Measurements from ENCODE around the gene MEIS2. TPM values are rescaled to one million over a fixed set of nuclear protein-coding genes. Genes with fewer than 3 reads are reported as not detected.

Gene MEIS2
- total RNA-seq, 6 experiments from 2014 or later = 31.8 to 48.0 (median 42.8) TPM

- Mint-ChIP-seq H3K4me3 (no peak overlapping the region), H3K4me1 (ENCODE audit: low read depth) (peaks cover 57% of the 10 kb centered on the region), H3K36me3 (ENCODE audit: low read depth) (peaks cover 17% of the 10 kb centered on the region), H3K27ac (no peak overlapping the region), H3K27me3 (ENCODE audit: insufficient read depth) (peaks cover 8% of the 10 kb centered on the region), H3K9me3 (no peaks in the 10 kb centered on the region)
- DNase-seq = no peak
- TF ChIP-seq, protein P1, sequence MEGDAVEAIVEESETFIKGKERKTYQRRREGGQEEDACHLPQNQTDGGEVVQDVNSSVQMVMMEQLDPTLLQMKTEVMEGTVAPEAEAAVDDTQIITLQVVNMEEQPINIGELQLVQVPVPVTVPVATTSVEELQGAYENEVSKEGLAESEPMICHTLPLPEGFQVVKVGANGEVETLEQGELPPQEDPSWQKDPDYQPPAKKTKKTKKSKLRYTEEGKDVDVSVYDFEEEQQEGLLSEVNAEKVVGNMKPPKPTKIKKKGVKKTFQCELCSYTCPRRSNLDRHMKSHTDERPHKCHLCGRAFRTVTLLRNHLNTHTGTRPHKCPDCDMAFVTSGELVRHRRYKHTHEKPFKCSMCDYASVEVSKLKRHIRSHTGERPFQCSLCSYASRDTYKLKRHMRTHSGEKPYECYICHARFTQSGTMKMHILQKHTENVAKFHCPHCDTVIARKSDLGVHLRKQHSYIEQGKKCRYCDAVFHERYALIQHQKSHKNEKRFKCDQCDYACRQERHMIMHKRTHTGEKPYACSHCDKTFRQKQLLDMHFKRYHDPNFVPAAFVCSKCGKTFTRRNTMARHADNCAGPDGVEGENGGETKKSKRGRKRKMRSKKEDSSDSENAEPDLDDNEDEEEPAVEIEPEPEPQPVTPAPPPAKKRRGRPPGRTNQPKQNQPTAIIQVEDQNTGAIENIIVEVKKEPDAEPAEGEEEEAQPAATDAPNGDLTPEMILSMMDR (IDR thresholded peaks at IDR 0.05) = no peak
Measured at GRCh38 chr15:37105889-37106288, 5.5 kb upstream of the MEIS2 start.

- Mint-ChIP-seq H3K27me3 (ENCODE audit: insufficient read depth) (peaks cover 15% of the 10 kb centered on the region), H3K4me1 (ENCODE audit: low read depth) (peaks cover 48% of the 10 kb centered on the region), H3K4me3 (no peak overlapping the region), H3K9me3 (no peaks in the 10 kb centered on the region), H3K27ac (no peak overlapping the region), H3K36me3 (ENCODE audit: low read depth) (peaks cover 15% of the 10 kb centered on the region; the same call in 1 of the 2 replicates)
- no peak for DNase-seq
- TF ChIP-seq, protein P1 (IDR thresholded peaks at IDR 0.05) = no peak
Measured at GRCh38 chr15:37105029-37105428, 4.7 kb upstream of the MEIS2 start.

- TF ChIP-seq, protein P1 (IDR thresholded peaks at IDR 0.05) = no peak
- 0 out of 2 replicates have a peak overlapping the region, but pooled peaks have one; percentile 17 for H3K4me3 Mint-ChIP-seq
- H3K4me1 Mint-ChIP-seq (ENCODE audit: low read depth) = peaks cover 43% of the 10 kb centered on the region
- H3K27ac Mint-ChIP-seq = no peak overlapping the region
- peaks cover 16% of the 10 kb centered on the region for H3K27me3 Mint-ChIP-seq (ENCODE audit: insufficient read depth)
- no peaks in the 10 kb centered on the region for H3K9me3 Mint-ChIP-seq
- no peak for DNase-seq
- peaks cover 9% of the 10 kb centered on the region; the same call in 1 of the 2 replicates for H3K36me3 Mint-ChIP-seq (ENCODE audit: low read depth)
Measured at GRCh38 chr15:37104424-37104981, 4.2 kb upstream of the MEIS2 start.

DNA sequence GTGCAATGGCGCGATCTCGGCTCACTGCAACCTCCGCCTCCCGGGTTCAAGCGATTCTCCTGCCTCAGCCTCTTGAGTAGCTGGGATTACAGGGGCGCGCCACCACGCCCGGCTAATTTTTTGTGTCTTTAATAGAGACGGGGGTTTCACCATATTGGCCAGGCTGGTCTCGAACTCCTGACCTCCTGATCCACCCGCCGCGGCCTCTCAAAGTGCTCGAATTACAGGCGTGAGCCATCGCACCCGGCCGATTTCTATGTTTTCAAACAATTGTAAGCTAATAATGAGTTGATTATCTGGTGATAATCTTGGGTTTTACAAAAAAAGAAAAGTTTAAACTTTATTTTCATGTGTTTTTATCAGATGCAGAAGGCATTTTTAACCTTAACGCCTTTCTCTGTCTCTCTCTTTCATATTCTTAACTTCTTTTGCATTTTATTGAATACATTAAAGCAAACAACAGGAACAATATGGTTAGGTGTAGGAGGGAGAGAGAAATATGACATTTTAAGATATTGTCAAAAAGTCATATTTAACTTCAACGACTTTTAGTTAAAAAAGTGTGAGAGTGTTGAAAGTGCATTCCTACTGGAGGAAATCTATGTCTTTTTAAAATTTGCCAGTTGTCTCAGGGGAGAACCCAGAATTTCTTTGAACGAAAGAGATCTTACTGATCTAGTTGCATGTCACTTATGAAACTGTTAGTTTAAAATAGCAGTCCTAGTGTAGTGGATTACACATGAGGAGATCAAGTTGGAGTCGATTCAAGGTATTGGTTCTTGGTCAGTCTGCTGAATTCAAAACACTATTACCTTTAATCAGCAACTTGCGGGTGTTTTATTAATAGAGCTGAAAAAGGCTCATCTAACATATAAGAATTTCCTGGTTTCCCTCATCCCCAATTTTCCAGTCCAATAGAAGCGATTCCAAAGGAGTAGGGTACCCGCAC, 3.4 kb upstream of the MEIS2 start:
- no peaks in the 10 kb centered on the region for H3K9me3 Mint-ChIP-seq
- peaks cover 13% of the 10 kb centered on the region for H3K27me3 Mint-ChIP-seq (ENCODE audit: insufficient read depth)
- no peak overlapping the region for H3K27ac Mint-ChIP-seq
- H3K4me1 Mint-ChIP-seq (ENCODE audit: low read depth) = peaks cover 40% of the 10 kb centered on the region
- no peak for DNase-seq
- H3K4me3 Mint-ChIP-seq = peak overlapping the region; percentile 98
- TF ChIP-seq, protein P1 (IDR thresholded peaks at IDR 0.05) = no peak
- peaks cover 11% of the 10 kb centered on the region; the same call in 1 of the 2 replicates for H3K36me3 Mint-ChIP-seq (ENCODE audit: low read depth)

- H3K4me3 Mint-ChIP-seq = peak overlapping the region; percentile 98
- peaks cover 40% of the 10 kb centered on the region for H3K4me1 Mint-ChIP-seq (ENCODE audit: low read depth)
- H3K27me3 Mint-ChIP-seq (ENCODE audit: insufficient read depth) = peaks cover 13% of the 10 kb centered on the region
- no peak overlapping the region; the same call in 1 of the 2 replicates for H3K27ac Mint-ChIP-seq
- H3K9me3 Mint-ChIP-seq = no peaks in the 10 kb centered on the region
- DNase-seq = no peak
- H3K36me3 Mint-ChIP-seq (ENCODE audit: low read depth) = peaks cover 16% of the 10 kb centered on the region
- TF ChIP-seq, protein P1 (IDR thresholded peaks at IDR 0.05) = no peak
Measured at GRCh38 chr15:37103163-37103435, 2.8 kb upstream of the MEIS2 start.

Measured in HFFc6 (cell line).